Smooth muscle cell (in vitro differentiated cells): Measurements from ENCODE around the gene HIPK1. TPM values are rescaled to one million over a fixed set of nuclear protein-coding genes. Genes with fewer than 3 reads are reported as not detected.

ENCODE experiments used
- DNase-seq: peaks from one replicate; lab custom pipeline; 2025; ENCODE audit not compliant: unreplicated experiment; lab: John Stamatoyannopoulos, UW
- H2AFZ ChIP-seq: fragments of 200-600 bp; sonication (generic); 2 replicates; pipeline ENCODE4 v1.6.0; 2016; ENCODE audit warnings: antibody characterized with exemption, low read depth, mild to moderate bottlenecking
- H3F3A ChIP-seq: fragments of 200-600 bp; sonication (generic); 2 replicates; pipeline ENCODE4 v1.6.0; 2017; ENCODE audit warnings: antibody characterized with exemption, low read depth
- H3K27ac ChIP-seq: fragments of 200-600 bp; sonication (generic); 2 replicates; pipeline ENCODE4 v1.5.1; 2016; ENCODE audit warnings: low read depth, mild to moderate bottlenecking
- H3K27me3 ChIP-seq: fragments of 200-600 bp; sonication (generic); 2 replicates; pipeline ENCODE4 v1.6.1; 2016; ENCODE audit warnings: low read depth, mild to moderate bottlenecking
- H3K36me3 ChIP-seq: fragments of 200-600 bp; sonication (generic); 2 replicates; pipeline ENCODE4 v1.5.1; 2016; ENCODE audit warnings: low read depth
- H3K4me1 ChIP-seq: fragments of 200-600 bp; sonication (generic); 2 replicates; pipeline ENCODE4 v1.5.1; 2016; ENCODE audit warnings: low read depth
- H3K4me2 ChIP-seq: fragments of 200-600 bp; sonication (generic); 2 replicates; pipeline ENCODE4 v1.6.0; 2016; ENCODE audit warnings: mild to moderate bottlenecking
- H3K4me3 ChIP-seq: fragments of 200-600 bp; sonication (generic); 2 replicates; pipeline ENCODE4 v1.5.1; 2016; ENCODE audit warnings: mild to moderate bottlenecking
- H3K79me2 ChIP-seq: fragments of 200-600 bp; sonication (generic); 2 replicates; pipeline ENCODE4 v1.6.0; 2016; ENCODE audit warnings: low read depth, mild to moderate bottlenecking
- H3K9ac ChIP-seq: fragments of 200-600 bp; sonication (generic); 2 replicates; pipeline ENCODE4 v1.6.0; 2016; ENCODE audit warnings: low read depth
- H3K9me3 ChIP-seq: fragments of 200-600 bp; sonication (generic); replicated peaks from 2 replicates; pipeline ENCODE4 v1.5.1; 2016; ENCODE audit warnings: low read depth
- H4K20me1 ChIP-seq: fragments of 200-600 bp; sonication (generic); 2 replicates; pipeline ENCODE4 v1.6.0; 2016; ENCODE audit warnings: low read depth
- CTCF ChIP-seq: fragments of 200-600 bp; sonication (generic); IDR thresholded peaks from 2 replicates; pipeline ENCODE4 v1.5.1; 2017; ENCODE audit warnings: borderline replicate concordance, mild to moderate bottlenecking, antibody characterized with exemption; ENCODE audit not compliant: insufficient read depth, poor library complexity, severe bottlenecking
- WGBS: methylation state at CpG from one replicate; pipeline ENCODE4 v1.1.7; 2016; ENCODE audit warnings: low lambda C conversion rate; 5-methylcytosine and 5-hydroxymethylcytosine counted together
- polyA plus RNA-seq: library from polyadenylated mRNA; unstranded; fragments of >200 nt; fragmentation: Nextera tagmentation; extraction: Ambion mirVana; gene quantifications from 2 replicates; pipeline ENCODE4 v1.2.1, GENCODE V29; 2016
- total RNA-seq: library from RNA; depleted of rRNA; stranded (reverse); fragments of >200 nt; gene quantifications from 2 replicates; pipeline ENCODE4 v1.2.3, GENCODE V29; 2014

Gene HIPK1
- total and polyA plus RNA-seq, 2 experiments from 2014 or later, result 12.0 to 34.2 TPM

- no peak overlapping the region for H3K27ac ChIP-seq
- H3K79me2 ChIP-seq, result peaks cover 59% of the 10 kb centered on the region
- H3K9me3 ChIP-seq, result no peaks in the 10 kb centered on the region
- no peaks in the 10 kb centered on the region for H3K36me3 ChIP-seq
- 98% methylated on average over 1 of the region's 1 CpG for WGBS
- H3K4me3 ChIP-seq, result no peak overlapping the region
- peaks cover 8% of the 10 kb centered on the region for H3F3A ChIP-seq
- no peak overlapping the region for H3K4me2 ChIP-seq
- peaks cover 22% of the 10 kb centered on the region for H3K4me1 ChIP-seq
- H4K20me1 ChIP-seq, result peaks cover 86% of the 10 kb centered on the region
- no peak for TF ChIP-seq CTCF
- DNase-seq, result no peak
- no peaks in the 10 kb centered on the region for H3K27me3 ChIP-seq
- H2AFZ ChIP-seq, result no peak overlapping the region
- H3K9ac ChIP-seq, result no peak overlapping the region
These were observed 21.8 kb downstream of the HIPK1 start for GRCh38 chr1:113950908-113951307.

DNA sequence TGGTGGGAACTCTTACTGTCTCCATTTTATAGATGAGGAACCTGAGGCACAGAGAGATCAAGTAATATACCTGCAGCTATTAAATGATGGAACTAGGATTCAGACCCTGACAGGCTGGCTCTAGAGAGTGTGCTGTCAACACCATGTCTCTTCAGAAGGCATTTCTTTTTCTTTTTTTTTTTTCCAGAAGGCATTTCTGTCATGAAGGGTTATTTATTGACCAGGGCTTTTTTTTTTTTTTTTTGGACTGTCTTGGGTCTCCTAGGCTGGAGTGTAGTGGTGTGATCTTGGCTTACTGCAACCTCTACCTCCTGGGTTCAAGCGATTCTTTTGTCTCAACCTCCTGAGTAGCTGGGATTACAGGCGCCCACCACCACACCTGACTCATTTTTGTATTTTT lies 22.6 kb downstream of the HIPK1 start:
- no peak overlapping the region for H3K4me3 ChIP-seq
- H3K36me3 ChIP-seq, result peaks cover 5% of the 10 kb centered on the region
- whole genome bisulfite sequencing, result 100% methylated on average over 2 of the region's 2 CpGs
- H4K20me1 ChIP-seq, result peaks cover 78% of the 10 kb centered on the region
- H3K27me3 ChIP-seq, result no peaks in the 10 kb centered on the region
- no peak for TF ChIP-seq CTCF
- H3K9me3 ChIP-seq, result no peaks in the 10 kb centered on the region
- H3K79me2 ChIP-seq, result peaks cover 53% of the 10 kb centered on the region
- peaks cover 14% of the 10 kb centered on the region for H3K4me1 ChIP-seq
- DNase-seq, result no peak
- no peak overlapping the region for H3K4me2 ChIP-seq
- peaks cover 5% of the 10 kb centered on the region for H3F3A ChIP-seq
- H3K27ac ChIP-seq, result no peak overlapping the region
- no peak overlapping the region for H2AFZ ChIP-seq
- no peak overlapping the region for H3K9ac ChIP-seq

DNA sequence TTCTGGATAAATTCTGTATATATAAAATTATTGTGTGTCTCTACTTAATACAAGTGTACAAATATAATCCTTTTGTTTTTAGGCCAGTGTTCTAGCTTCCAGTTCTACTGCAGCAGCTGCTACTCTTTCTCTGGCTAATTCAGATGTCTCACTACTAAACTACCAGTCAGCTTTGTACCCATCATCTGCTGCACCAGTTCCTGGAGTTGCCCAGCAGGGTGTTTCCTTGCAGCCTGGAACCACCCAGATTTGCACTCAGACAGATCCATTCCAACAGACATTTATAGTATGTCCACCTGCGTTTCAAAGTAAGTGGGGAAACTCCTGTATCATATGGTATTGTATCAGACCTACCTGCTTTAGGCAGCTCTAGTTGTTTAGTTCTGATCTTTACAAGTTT lies 28.9 kb downstream of the HIPK1 start:
- 95% methylated on average over 1 of the region's 1 CpG for WGBS

More for the DNA sequence above, 28.9 kb downstream of the HIPK1 start:
- no peak overlapping the region for H3K4me3 ChIP-seq
- H3K36me3 ChIP-seq, result peaks cover 18% of the 10 kb centered on the region
- no peak overlapping the region for H3K9ac ChIP-seq
- no peaks in the 10 kb centered on the region for H3K4me1 ChIP-seq
- no peak for TF ChIP-seq CTCF
- H3K79me2 ChIP-seq, result no peaks in the 10 kb centered on the region
- no peak overlapping the region for H3K4me2 ChIP-seq
- H3K9me3 ChIP-seq, result no peaks in the 10 kb centered on the region
- H2AFZ ChIP-seq, result no peak overlapping the region
- no peaks in the 10 kb centered on the region for H3K27me3 ChIP-seq
- no peaks in the 10 kb centered on the region for H3F3A ChIP-seq
- DNase-seq, result no peak
- no peak overlapping the region for H3K27ac ChIP-seq
- H4K20me1 ChIP-seq, result peaks cover 19% of the 10 kb centered on the region
